Stimulated activated CD8-positive, alpha-beta memory T cell treated with anti-CD3 and anti-CD28 coated beads, Interleukin-4, amount 100 ng/mL, for 48 hours (primary cell): ENCODE results near the gene CEP170.
"Not testable (repeated sequence)": the region's sequence is repeated elsewhere in the genome, so short reads cannot be mapped to it uniquely, and the experiment has no call there.

Experiments used
- DNase-seq: peaks from one replicate; pipeline ENCODE4 v3.0.0-alpha.2; 2020

Gene CEP170

DNA sequence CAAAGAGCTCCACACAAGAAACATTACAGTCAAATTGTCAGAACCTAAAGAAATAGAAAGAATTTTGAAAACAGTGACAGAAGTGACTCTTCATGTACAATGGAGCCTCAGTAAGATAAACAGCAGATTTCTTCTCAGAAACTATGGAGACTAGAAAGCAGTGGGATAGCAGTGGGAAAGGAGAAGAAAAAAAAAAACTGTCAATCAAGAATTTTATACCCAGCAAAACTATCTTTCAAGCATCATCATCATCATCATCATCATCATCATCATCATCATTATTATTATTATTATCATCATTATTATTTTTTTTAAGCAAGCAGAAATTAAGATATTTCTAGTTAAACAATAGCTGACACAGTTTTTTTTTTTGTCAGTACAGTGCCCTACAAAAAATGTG lies 24.2 kb downstream of the CEP170 start:
- DNase-seq, result no peak

DNA sequence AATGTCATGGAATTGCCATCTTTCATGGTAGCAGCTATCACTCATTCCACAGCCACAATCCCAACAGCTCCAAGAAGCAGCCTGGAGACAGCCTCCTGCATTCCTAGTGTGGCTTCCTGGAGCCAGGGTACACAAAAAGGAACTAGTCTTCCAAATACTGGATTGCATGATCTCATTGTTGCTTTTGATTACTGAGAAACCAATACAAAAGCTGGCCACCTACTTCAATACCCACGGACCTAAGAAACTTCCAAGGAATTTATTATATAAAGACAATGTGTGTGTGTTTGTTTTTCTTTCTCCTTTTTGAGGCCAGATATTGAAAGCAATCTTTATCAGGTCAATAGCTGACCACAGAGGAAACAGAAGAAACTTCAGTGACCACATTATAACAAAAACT lies 25.6 kb downstream of the CEP170 start:
- no peak for DNase-seq

DNA sequence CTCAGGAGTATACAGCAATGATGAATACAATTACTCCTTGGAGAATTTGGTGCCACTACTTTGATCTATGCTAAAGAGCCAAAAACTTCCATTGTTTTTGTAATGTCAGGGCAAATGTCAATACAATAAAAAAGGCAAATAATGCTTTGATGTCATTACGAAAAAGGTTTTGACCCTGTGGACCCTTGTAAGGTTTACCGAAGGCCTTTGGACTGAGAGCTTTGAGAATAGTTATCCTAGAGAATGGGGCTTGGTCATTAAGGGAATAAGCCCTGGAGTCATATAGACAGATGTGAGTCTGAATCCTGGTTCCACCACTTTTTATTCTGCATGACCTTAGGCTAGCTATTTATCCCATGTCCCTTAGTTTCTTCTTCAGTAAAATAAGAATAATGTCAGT lies 27.5 kb downstream of the CEP170 start:
- no peak for DNase-seq

DNA sequence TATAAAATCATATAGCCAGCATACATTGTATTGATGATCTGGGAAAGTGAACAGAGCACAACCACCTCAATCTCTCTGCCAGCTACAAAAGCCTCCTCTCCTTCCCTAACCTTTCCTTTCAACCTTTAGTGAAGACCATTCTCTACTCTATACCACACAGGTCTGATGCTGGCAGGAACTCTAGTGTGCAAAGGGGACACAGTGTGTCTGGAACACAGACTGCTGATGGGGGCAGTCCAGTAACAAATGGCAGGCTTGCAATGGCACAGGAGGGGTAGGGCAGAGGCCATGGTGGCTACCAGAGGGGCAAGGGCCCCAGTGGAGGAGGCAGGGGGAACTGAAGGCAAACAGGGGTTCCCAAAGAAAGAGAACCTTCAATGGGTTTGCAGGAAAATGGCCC lies 37.0 kb downstream of the CEP170 start:
- no peak for DNase-seq

DNA sequence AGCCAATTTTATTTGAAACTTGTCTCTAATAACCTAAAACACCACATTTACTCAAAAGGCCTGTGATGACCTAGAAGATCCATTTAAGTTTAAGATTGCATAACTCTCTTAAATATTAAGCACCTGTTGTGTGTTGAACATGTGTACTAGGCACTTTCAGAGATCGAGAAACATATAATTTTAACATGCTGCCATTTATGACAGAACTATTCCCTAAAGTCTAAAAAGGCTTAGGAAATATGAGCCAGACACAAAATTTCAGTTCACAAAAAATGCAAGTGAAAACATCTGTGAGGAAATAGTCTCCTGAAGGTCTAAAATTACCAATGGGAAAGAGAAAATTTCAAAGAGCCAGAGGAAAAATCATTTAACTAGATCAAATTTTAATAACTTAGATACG lies 37.7 kb downstream of the CEP170 start:
- DNase-seq, result no peak

DNA sequence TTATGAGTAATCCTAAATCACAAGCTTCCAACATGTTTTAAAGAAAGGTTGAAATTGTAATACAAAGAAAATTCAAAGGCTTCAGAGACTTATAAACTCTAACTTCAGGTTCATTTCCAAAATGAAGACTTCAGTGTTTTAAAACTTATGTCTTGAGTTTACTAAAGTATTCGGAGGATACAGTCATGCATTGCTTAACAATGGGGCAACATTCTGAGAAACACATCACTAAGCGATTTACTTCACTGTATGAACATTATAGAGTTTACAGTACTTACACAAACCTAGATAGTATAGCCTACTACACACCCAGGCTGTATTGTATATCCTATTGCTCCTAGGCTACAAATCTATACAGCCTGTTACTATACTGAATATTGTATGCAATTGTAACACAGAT lies 38.3 kb downstream of the CEP170 start:
- DNase-seq, result no peak

DNA sequence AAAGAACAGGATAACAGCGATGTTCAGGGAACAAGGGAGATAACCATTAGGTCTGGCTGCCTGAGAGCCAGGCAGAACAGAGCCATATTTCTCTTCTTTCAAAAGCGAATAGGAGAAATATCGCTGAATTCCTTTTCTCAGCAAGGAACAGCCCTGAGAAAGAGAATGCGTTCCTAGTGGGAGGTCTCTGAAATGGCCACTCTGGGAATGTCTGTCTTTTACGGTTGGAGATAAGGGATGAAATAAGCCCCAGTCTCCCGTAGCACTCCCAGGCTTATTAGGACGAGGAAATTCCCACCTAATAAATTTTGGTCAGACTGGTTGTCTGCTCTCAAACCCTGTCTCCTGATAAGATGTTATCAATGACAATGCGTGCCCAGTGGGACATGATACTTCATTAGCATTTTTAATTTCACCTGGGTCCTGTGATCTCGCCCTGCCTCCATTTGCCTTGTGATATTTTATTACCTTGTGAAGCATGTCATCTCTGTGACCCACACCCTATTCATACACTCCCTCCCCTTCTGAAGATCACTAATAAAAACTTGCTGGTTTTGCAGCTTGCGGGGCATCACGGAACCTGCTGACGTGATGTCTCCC lies 39.7 kb downstream of the CEP170 start:
- not testable (repeated sequence) for DNase-seq

DNA sequence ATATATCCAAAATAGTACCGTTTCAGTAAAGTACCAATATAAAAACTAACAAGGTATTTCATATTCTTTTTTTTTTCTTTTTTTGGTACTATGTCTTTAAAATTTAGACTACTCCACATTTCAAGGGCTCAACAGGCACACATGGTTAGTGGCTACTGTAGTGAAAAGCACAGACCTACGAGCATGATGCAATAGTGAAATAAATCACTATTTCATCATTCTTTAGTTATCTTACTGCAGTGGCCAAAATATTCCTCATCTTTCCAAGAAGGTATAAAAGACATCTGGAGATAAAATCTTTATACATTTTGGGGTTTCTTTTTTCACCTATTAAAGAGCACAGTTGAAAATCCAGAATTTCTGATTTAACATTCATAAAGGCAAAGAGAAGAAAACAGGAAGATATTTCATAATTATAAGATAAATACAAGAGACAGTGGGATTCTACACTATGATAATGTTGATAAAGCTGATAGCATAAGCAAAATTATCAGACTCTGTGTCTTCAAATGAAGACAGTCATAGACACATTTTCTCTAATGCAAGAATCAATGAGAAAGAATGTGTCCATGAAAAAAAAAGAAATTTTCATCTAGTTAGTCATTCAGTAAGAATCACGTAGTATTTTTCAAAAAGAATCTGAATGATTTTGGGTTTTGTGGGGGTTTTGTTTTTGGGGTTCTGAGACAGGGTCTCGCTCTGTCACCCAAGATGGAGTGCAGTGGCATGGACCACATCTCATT lies 41.9 kb downstream of the CEP170 start:
- DNase-seq, result no peak

DNA sequence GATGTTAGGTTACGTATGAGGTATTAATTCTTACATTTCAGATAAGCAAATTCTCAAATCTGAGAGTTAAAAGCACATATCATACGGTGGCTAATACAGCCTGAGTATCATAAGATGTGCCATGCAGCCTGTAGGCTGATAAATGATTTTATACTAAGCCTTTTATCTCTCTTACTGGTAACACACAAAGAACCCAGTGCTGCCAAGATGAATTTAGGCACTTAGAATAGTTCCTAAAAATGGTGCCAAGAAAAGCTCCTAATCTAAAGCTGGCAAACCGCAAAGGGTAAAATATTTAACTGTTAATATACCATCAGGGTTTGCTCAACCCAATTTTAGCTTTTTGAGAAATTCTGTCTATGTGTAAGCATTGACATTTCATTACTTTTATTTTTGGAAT lies 43.1 kb downstream of the CEP170 start:
- DNase-seq, result not testable (repeated sequence)

DNA sequence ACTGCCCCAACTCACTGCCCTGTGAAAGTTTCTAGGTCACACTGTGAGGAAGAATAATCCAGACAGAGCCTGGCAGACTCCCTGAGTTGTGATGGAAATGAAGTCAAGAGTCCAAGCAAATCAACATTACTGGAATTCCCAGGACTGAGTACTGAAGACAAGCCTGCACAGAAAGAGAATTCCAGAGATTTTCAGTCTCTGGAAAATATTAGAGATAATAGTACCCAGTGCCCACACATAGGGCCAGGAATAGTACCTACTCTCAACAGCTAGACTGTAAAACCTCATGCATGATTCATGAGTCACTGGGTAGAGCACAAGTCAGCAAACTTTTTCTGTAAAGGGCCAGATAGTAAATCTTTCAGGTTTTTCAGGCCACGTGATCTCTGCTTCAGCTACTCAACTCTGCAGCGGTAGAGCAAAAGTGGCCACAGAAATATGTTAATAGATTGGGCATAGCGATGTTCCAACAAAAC lies 50.0 kb downstream of the CEP170 start:
- DNase-seq, result not testable (repeated sequence)

DNA sequence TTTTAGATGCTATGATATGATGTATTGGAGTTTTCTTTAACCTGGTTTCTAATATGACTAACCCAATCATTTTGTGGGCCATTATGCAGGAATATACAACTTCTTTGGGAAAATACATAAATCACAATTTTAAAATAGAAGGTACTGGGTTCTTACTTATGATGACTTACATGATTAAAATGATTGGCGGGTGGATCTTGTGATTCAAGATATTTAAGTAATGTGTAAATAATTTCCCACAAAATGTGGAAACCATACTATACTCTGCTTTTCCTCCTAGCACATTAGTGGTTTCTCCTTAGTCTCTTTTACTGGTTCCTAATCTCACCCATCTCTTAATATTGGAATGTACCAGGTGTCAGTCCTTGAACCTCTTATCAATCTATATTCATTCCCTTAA lies 50.7 kb downstream of the CEP170 start:
- not testable (repeated sequence) for DNase-seq

DNA sequence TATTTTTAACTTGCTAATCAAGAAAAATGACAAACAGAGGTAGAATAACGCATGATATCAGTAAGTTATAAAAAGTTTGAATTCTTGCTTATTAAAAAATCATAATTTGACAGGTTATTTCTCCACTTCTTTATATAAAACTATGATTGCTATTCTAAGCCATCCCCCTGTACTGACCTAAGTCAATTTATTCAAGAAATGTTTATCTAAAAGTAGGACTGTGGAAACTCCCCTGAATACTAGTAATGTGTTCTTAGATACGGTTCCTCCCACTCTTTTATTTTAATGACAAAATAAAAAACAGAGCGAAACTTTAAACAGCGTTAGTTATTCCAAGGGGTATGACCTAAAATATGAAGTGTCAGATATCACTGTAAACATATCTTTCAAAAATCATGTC lies 51.9 kb downstream of the CEP170 start:
- DNase-seq, result not testable (repeated sequence)

DNA sequence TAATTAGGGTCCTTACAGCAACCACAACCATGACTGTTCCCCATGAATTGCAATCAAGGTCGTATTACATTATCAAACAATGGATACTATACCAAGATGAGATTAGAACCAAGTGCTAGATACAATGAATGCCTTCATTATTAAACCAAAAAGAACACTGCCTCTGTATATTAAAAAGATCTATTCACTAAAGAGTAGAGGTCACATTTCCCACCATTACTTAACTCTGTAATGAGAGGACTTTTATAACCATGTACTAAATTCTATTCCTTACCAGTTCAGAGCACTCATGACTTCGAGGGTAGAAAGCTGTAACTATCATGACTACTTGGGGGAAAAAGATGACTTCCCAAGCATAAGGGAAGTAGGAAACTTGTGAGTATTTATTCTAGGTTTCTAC lies 53.8 kb downstream of the CEP170 start:
- not testable (repeated sequence) for DNase-seq

DNA sequence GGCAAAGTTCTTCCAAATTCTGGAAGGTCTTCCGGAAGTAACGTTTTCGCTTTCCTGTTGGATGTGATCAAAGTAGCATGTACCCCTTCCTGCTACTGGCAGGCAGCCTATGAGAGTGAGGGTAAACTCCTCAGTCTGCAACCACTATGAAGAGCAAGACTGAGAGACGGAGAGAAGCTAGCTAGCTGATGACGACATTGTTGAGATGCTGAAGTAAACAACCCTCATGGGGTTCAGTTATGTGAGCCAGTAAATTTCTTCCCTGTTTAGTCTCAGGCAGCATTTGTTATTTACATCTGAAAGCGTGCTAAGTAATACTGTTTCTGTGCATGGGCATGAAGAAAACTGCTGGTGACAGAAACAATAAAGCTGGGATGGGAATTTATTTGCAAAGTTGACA lies 57.6 kb downstream of the CEP170 start:
- DNase-seq, result not testable (repeated sequence)

DNA sequence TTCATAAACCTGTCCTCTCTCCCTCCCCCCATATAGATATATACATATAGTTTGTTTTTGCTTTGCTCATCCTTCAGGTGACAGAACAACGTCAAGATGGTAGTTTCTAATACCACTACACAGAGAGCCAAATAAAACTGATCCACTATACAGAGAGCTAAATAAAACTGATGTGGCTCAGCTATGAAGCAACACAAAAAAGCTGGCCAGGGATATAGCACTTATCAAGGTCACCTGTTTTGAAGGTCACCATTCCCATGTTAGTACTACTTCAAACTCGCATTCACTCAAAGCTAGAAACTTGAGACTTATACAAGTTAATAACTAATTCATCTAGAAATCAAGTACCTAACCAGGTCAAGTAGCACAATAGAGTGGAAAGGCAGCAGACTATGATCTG lies 61.8 kb downstream of the CEP170 start:
- DNase-seq, result not testable (repeated sequence)

DNA sequence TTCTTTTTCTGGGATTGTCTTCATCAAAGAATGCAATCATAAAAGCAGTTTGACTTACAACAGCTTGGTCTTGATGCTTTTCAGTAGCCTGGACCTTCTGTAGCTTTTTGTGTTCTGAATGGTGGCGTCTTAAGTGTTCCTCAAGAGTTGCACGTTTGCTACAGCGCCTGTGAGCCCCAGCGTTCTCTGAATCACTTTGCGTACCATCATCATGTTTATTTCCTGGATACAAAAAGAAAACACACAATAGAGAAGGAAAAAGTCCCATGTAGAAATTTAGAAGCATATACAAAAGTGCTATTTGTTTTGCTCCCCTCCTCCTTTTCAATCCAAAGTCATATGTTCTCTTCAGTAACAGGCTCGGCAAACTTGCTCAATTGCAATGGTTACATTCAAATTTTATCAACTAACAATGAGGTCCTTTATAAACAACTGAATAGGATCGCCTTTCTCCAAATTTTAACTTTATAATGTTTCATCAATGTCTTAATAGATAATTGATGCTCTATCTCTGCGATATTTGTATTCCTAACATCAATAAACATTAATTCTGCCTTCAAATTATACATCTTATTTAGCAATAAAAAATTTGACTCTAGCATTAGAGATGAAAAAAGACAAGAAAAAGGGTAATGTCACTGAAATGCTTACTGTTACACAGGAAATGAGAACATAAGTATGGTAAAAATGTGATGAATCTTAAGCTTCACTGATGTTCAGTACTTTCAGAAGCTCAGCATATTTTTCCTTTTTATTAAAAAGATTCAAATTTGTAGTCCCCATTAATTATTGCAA lies 68.7 kb downstream of the CEP170 start:
- not testable (repeated sequence) for DNase-seq

DNA sequence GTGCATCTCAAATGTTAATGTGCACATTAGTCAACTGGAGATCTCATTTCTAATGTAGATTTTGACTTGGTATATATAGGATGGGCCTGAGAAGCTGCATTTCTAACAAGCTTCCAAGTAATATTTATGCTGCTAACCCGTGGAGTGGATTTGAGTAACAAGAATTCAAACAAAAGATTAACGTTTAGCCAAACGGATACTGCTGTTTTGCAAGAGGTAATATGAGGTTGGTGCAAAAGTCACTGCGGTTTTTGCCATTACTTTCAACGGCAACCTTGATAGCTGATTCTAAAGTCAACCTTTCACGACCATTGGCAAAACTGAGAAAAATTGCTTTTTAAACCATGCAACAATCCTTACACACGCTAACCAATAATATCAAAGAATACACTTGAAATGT lies 70.3 kb downstream of the CEP170 start:
- DNase-seq, result not testable (repeated sequence)

DNA sequence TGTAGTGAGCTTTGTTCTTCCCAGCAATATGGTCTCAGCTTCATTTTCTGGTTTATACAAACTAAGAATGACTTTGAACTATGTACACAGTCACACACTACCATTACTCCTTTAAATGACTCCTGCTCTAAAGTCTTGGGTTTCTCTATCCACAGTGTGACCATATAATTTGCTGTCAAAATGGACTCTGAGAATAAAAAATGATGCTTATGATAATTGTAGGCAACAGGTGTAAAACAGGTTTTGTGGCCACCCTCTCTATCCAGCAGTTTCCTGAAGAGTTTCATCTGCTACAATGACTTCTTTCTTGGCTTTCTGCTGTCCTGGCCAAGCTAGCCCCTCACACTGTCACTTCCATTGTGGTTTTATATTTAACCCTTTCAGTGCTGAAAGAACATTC lies 71.4 kb downstream of the CEP170 start:
- DNase-seq, result not testable (repeated sequence)

DNA sequence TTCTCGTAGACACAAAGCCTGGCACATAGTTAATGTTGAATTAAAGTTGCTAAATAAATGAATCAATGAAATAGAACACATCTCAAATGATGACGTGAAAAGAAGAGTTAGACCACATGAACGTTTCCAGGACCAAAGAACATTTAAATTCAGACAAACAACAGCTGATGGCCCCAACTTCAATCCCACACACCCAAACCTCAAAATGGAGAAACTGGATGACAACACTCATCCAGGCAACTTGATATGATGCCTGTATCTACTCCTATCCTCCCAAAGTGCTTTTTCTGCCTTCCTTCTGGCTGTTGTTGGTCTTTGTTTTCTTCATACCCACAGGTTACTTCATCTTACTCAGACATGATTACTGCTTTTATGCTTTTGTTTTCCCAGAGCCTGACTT lies 71.9 kb downstream of the CEP170 start:
- DNase-seq, result not testable (repeated sequence)

DNA sequence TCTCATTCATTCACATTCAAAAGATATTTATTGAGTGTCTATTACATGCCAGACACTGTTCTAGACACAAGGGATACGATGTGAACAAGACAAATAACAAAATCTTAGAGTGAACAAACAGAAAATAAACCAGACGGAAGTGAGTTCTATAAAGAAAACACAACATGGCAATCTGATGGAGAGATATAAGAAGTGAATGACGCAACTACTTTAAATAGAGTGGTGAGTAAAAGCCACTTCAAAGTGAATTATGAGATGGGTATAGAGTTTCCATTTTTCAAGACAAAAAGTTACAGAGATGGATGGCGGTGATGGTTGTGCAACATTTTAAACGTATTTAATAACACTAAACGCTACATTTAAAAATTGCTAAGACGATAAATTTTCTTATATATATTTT lies 75.4 kb downstream of the CEP170 start:
- DNase-seq, result no peak

DNA sequence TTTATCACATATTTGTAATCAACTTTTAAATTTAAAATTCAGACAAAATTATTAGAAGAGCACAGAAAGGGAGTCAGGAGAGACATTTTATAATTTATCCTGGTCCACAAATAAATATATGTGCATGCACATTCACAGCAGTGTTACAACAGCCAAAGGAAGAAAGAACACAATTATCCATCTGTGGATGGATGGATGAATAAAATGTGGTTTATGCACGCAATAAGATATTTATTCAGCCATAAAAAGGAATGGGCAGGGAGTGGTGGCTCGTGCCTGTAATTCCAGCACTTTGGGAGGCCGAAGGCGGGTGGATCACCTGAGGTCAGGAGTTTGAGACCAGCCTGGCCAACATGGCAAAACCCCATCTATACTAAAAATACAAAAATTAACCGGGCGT lies 77.3 kb downstream of the CEP170 start:
- DNase-seq, result not testable (repeated sequence)

DNA sequence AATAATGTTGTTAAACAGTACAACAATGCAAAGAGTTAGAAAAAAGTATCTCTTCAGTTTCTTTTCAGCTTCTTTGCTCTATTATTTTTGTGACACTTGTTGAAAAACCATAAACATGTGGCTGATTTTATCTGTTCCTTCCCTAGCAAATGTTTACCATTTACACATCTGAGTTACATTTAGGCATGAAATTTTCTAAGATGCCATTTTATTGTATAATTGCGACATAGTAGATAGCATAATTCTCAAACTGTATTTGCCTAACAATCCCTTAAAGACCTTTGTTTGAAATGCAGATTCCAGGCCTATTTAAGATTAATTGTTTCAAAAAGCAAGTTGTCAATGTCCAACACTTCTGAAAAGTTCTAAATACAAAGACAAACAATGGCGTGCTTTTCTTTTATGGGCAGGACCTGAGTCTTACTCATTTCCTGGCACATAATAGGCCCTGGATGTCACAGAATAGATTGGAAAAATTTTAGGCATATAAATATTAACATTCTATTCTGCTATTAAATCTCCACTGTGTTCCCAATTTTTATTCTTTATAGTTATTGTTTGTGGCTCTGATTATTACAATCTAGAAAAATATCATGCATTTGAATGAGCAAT lies 81.2 kb downstream of the CEP170 start:
- not testable (repeated sequence) for DNase-seq

DNA sequence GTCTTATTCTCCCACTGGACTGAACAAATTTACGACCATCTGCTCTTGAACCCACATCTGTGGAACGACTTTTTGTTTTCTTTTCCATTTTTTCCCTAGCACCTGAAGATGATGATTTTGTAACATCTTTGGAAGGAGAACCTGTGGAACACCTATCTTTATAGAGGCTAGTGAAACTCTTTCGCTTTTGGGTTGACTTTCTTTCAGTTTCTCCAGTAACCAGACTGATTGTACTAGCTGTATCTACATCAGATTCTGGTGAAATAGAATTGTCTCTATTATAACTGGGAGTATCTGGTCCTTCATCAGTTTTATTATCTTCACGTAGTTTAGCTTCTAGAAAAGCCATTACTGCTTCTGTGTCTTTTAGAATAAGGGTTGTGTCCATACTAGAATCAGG lies 90.2 kb downstream of the CEP170 start:
- not testable (repeated sequence) for DNase-seq
